ENCODE measurements around the gene VTI1B. TPM values are rescaled to one million over a fixed set of nuclear protein-coding genes. Genes with fewer than 3 reads are reported as not detected.
"Not testable (repeated sequence)": the region's sequence is repeated elsewhere in the genome, so short reads cannot be mapped to it uniquely, and the experiment has no call there.

Gene VTI1B, protein sequence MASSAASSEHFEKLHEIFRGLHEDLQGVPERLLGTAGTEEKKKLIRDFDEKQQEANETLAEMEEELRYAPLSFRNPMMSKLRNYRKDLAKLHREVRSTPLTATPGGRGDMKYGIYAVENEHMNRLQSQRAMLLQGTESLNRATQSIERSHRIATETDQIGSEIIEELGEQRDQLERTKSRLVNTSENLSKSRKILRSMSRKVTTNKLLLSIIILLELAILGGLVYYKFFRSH
- total RNA-seq (100 to 1,000 TPM; 132 to 155 (median 141) TPM), polyA plus RNA-seq (117 TPM)
- long read RNA-seq, donor 1, full-length matches to known transcripts, result 121 of 138 reads
- long read RNA-seq, donor 1, partial matches to known transcripts, result 0 of 138 reads
- long read RNA-seq, donor 1, other reads (novel, unspliced or antisense), result 17 of 138 reads
- long read RNA-seq, donor 2, full-length matches to known transcripts, result 59 of 63 reads
- long read RNA-seq, donor 2, partial matches to known transcripts, result 1 of 63 reads
- long read RNA-seq, donor 2, other reads (novel, unspliced or antisense), result 3 of 63 reads
- long read RNA-seq, donor 3, full-length matches to known transcripts, result 119 of 151 reads
- long read RNA-seq, donor 3, partial matches to known transcripts, result 3 of 151 reads
- long read RNA-seq, donor 3, other reads (novel, unspliced or antisense), result 29 of 151 reads
- long read RNA-seq, donor 4, full-length matches to known transcripts, result 53 of 61 reads
- long read RNA-seq, donor 4, partial matches to known transcripts, result 1 of 61 reads
- long read RNA-seq, donor 4, other reads (novel, unspliced or antisense), result 7 of 61 reads

DNA sequence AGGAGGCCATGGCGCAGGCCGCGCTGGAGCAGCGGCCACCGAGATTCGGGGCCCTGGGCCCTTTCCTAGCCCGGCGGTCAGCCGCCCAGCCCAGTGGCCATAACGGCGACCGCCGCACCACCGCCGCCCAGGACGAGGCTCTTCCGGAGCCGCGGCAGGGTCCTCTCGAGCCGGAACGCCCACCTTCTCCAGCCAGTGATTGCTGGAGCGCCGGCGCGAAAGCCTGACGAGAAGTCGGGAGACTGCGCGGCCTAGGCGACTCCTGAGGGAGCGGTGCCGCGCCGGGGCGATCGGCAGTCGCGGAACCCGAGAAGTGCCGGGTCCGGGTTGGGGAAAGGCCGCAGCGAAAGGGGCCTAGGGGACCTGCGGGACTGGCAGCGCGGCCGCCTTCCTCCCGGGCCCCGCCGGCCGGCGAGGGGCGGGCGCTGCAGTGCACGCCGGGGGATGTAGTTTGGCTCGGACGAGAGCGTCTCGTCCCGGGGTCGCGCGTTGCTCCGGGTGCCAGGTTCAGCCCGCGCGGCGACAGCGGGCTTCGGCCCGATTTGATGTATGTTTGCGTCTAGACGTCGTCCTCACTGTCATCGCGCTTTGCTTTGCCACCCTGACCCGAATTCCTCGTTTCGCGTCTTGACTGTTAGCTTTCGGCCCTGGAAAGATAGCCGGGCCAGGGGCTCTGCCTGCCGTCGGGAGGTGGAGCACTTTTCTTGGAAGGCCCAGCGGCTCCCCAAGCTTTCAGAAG is at the start of gene VTI1B:
Gene VTI1B, minus strand, starts transcription at position 153 of the 739 bp plus-strand sequence. Its CDS starts 143 bp downstream, at position 10.
- no peaks in the 10 kb centered on the region for H3K27me3 ChIP-seq (ENCODE audit: control insufficient read depth, insufficient read depth)
- DNase-seq, result peak; percentile 87 to 94 (median 93)
- H3K27ac ChIP-seq (ENCODE audit: low read length), result peak within 1 kb of the TSS; percentile 99
- H3K4me3 ChIP-seq (ENCODE audit: low read length), result peak within 1 kb of the TSS; percentile 78
- WGBS, result under 1% methylated on average over 87 of the region's 87 CpGs
- peaks cover 3% of the 10 kb centered on the region for H3K4me1 ChIP-seq (ENCODE audit: control insufficient read depth, insufficient read depth, low read length)
- intact Hi-C loops (cut with DNase I), result no loop called here
- no peaks in the 10 kb centered on the region for H3K9me3 ChIP-seq (ENCODE audit: control insufficient read depth, low read length)
- peak; percentile 97 to 98 for ATAC-seq

DNA sequence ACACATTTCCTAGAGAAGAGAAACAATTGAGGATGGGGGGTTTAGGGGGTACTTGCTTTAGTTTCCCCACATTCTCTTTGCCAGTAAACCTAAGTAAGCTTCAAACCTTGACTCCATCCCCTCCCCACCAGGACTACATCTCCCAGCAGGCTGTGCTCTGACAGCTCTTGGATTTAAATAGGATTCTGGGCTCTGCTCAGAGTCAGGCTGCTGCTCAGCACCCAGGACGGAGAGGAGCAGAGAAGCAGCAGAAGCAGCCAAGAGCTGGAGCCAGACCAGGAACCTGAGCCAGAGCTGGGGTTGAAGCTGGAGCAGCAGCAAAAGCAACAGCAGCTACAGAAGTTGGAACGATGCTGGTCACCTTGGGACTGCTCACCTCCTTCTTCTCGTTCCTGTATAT is 47.9 kb upstream of the VTI1B start:
- no peak overlapping the region for H3K4me3 ChIP-seq (ENCODE audit: low read length)

DNA sequence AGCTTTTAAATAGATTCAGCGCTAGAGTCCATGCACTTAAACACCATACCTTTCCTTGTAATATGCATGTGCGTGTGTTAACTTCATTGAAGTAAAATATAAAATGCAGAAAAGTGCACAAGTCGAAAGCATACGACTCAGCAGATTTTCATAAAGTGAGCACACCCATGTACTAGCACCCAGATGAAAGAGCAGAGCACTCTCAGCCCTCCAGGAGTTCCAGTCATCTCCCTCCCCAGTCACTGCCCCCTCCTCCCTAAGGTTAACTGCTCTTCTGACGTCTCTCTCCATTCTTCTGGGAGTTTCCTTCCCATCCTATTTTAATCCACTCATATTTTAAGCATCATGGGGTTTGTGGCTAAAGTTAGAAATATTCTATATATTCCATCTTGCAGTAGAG is 47.4 kb upstream of the VTI1B start:
- H3K9me3 ChIP-seq (ENCODE audit: control insufficient read depth, low read length), result no peaks in the 10 kb centered on the region
- no peaks in the 10 kb centered on the region for H3K4me1 ChIP-seq (ENCODE audit: control insufficient read depth, insufficient read depth, low read length)
- H3K4me3 ChIP-seq (ENCODE audit: low read length), result no peak overlapping the region
- DNase-seq, result no peak
- H3K27ac ChIP-seq (ENCODE audit: low read length), result no peak overlapping the region
- WGBS, result 63% methylated on average over 5 of the region's 5 CpGs
- intact Hi-C loops (cut with DNase I), result no loop called here
- H3K27me3 ChIP-seq (ENCODE audit: control insufficient read depth, insufficient read depth), result no peaks in the 10 kb centered on the region
- ATAC-seq, result no peak

More for the DNA sequence above, 47.9 kb upstream of the VTI1B start:
- peak; percentile 76 to 92 (median 90) for DNase-seq
- 11% methylated on average over 3 of the region's 3 CpGs for WGBS
- Histone ChIP-seq H3K9me3 (ENCODE audit: control insufficient read depth, low read length) (no peaks in the 10 kb centered on the region), H3K27ac (ENCODE audit: low read length) (no peak overlapping the region), H3K4me1 (ENCODE audit: control insufficient read depth, insufficient read depth, low read length) (no peaks in the 10 kb centered on the region), H3K27me3 (ENCODE audit: control insufficient read depth, insufficient read depth) (no peaks in the 10 kb centered on the region)
- intact Hi-C loops (cut with DNase I), result no loop called here
- peak; percentile 93 to 96 for ATAC-seq

DNA sequence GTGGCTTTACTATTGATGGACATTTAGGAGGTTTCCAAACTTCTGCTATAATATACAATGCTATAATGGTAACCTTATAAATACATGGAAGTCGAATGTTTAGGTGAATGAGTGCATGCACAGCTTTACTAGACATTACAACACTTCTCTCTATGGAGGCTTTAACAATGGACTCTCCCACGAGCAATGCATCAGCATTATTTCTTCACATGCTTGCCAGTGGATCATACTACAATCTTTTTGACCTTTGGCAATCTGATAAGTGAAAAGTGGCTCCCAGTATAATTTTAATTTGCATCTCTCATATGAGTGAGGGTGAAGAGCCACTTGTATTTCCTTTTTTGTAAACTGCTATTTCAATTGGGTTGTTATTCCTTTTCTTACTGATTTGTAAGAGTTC is 45.4 kb upstream of the VTI1B start:
- DNase-seq (no peak), ATAC-seq (no peak)
- Histone ChIP-seq H3K27ac (ENCODE audit: low read length) (no peak overlapping the region), H3K4me3 (ENCODE audit: low read length) (no peak overlapping the region), H3K4me1 (ENCODE audit: control insufficient read depth, insufficient read depth, low read length) (no peaks in the 10 kb centered on the region), H3K27me3 (ENCODE audit: control insufficient read depth, insufficient read depth) (no peaks in the 10 kb centered on the region), H3K9me3 (ENCODE audit: control insufficient read depth, low read length) (no peaks in the 10 kb centered on the region)
- WGBS, result 39% methylated on average over 2 of the region's 2 CpGs
- intact Hi-C loops (cut with DNase I), result no loop called here

DNA sequence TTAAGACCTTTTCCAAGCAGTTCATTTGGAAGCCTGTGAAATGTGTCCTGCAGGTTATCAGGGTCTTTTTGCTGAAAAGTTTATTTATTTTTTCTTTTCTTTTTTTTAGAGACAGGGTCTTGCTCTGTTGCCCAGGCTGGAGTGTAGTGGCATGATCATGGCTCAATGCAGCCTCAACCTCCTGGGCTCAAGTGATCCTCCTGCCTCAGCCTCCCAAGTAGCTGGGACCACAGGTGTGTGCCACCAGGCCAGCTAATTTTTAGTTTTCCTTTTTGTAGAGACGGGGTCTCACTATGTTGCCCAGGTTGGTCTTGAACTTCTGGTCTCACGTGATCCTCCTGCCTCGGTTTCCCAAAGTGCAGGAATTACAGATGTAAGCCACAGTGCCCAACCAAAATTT is 45.0 kb upstream of the VTI1B start:
- H3K9me3 ChIP-seq (ENCODE audit: control insufficient read depth, low read length); H3K27me3 ChIP-seq (ENCODE audit: control insufficient read depth, insufficient read depth); H3K4me3 ChIP-seq (ENCODE audit: low read length); H3K4me1 ChIP-seq (ENCODE audit: control insufficient read depth, insufficient read depth, low read length); intact Hi-C loops (cut with DNase I); H3K27ac ChIP-seq (ENCODE audit: low read length); ATAC-seq; DNase-seq: not testable (repeated sequence)
- 88% methylated on average over 3 of the region's 3 CpGs for WGBS

DNA sequence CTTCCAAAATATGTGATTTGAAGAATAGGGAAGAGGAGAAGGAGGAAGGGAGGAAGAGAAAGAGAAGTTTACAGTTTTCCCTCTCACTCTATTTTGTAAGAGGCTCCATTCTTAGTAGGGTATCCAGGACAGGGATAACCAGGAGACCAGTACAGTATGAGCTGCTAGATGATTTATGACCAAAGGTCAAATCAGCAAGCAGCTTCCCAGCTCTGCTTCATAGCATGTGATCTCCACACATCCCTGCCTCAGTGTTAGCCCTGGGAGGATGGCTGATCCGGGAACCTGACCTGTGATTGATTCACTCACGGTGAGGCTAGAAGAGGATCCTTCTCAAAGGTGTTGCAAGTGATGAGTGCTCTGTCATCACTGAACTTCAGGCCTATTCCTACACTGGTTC is 43.8 kb upstream of the VTI1B start:
- 54% methylated on average over 2 of the region's 2 CpGs for WGBS
- no peaks in the 10 kb centered on the region for H3K4me1 ChIP-seq (ENCODE audit: control insufficient read depth, insufficient read depth, low read length)
- no peak overlapping the region for H3K4me3 ChIP-seq (ENCODE audit: low read length)
- intact Hi-C loops (cut with DNase I), result no loop called here
- ATAC-seq (no peak), DNase-seq (no peak)
- H3K9me3 ChIP-seq (ENCODE audit: control insufficient read depth, low read length), result no peaks in the 10 kb centered on the region
- no peak overlapping the region for H3K27ac ChIP-seq (ENCODE audit: low read length)
- no peaks in the 10 kb centered on the region for H3K27me3 ChIP-seq (ENCODE audit: control insufficient read depth, insufficient read depth)

DNA sequence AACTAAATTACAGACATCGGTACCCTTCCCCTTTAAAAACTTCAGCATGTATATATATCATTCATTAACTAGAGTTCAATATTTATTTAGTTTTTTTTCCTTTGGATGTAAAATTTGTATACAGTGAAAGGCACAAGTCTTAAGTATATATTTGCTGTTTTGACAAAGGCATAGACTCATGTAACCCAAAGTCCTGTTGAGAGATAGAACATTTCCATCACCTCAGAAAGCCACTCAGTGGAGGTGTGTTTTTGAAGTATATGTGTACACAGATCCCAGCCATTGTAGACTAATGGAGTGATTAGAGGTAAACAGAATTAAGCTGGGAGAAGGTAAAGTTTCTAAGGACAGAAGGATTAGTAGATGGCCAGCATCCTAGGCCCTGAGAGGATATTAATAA is 42.6 kb upstream of the VTI1B start:
- intact Hi-C loops (cut with DNase I), result no loop called here
- Histone ChIP-seq H3K27me3 (ENCODE audit: control insufficient read depth, insufficient read depth) (no peaks in the 10 kb centered on the region), H3K4me1 (ENCODE audit: control insufficient read depth, insufficient read depth, low read length) (no peaks in the 10 kb centered on the region), H3K4me3 (ENCODE audit: low read length) (no peak overlapping the region), H3K9me3 (ENCODE audit: control insufficient read depth, low read length) (no peaks in the 10 kb centered on the region), H3K27ac (ENCODE audit: low read length) (no peak overlapping the region)
- DNase-seq (no peak), ATAC-seq (no peak)
- 95% methylated on average over 1 of the region's 1 CpG for WGBS

DNA sequence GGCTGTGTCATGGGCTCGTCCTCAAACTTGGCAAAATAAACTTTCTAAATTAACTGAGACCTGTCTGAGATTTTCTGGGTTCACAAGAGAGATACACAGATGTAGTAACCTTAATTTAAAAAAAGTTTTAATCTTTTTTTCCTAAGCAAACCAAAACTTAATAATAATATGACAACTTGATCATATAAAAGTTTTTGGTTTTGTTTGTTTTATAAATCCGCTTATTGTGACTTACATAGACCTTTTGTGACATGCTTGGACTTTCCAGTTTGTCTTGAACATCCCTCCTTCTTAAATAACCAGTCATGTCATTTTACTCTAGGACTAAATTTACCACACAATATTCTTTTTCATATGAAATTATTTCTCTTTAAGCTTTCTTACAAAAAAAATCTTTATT is 35.8 kb upstream of the VTI1B start:
- Histone ChIP-seq H3K4me1 (ENCODE audit: control insufficient read depth, insufficient read depth, low read length) (no peaks in the 10 kb centered on the region), H3K27ac (ENCODE audit: low read length) (no peak overlapping the region), H3K27me3 (ENCODE audit: control insufficient read depth, insufficient read depth) (no peaks in the 10 kb centered on the region), H3K4me3 (ENCODE audit: low read length) (no peak overlapping the region), H3K9me3 (ENCODE audit: control insufficient read depth, low read length) (no peaks in the 10 kb centered on the region)
- intact Hi-C loops (cut with DNase I), result no loop called here
- WGBS, result 77% methylated on average over 2 of the region's 2 CpGs
- DNase-seq, result no peak
- ATAC-seq, result no peak

DNA sequence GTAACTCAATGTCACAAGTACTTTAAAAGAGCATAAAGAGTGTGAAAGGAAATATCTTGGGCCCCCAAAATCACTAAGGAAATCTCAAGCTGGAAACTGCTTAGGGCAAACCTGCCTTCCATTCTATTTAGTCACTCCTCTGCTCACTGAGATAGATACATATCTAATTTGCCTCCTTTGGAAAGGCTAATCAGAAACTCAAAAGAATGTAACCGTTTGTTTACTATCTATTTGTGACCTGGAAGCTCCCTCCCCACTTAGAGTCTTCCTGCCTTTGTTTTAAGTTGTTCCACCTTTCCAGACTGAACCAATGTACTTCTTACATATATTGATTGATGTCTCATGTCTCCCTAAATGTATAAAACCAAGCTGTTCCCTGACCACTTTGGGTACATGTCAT is 35.4 kb upstream of the VTI1B start:
- H3K27me3 ChIP-seq (ENCODE audit: control insufficient read depth, insufficient read depth); H3K9me3 ChIP-seq (ENCODE audit: control insufficient read depth, low read length); H3K27ac ChIP-seq (ENCODE audit: low read length); DNase-seq; ATAC-seq; H3K4me1 ChIP-seq (ENCODE audit: control insufficient read depth, insufficient read depth, low read length); H3K4me3 ChIP-seq (ENCODE audit: low read length): not testable (repeated sequence)
- intact Hi-C loops (cut with DNase I), result loop anchor here (10.0 kb wide), 3 partner anchors 95 to 275 kb away; partner anchors contain the start of gene ARG2 (in 1 of the 4)
- WGBS, result 49% methylated on average over 1 of the region's 1 CpG

DNA sequence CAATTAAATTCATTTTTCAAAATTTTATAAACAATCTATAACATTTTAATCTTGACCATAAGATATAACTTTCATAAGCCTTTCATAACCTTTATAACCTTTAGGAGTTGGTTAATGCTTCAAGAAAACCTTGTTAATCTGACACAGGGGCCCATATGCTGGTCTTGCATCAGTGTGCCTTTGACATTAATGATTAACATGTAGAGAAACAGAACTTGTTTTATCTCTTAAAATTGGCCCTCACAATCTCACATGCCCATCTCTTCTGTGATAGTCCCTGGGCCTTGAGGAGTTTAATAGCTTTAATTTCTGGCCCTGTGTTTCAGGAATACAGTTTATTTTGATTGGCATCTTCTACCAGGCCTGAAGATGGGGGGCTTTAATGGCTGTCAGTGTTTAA is 34.9 kb upstream of the VTI1B start:
- intact Hi-C loops (cut with DNase I), result loop anchor here (10.0 kb wide), 3 partner anchors 95 to 275 kb away; partner anchors contain the start of gene ARG2 (in 1 of the 4)
- H3K4me3 ChIP-seq (ENCODE audit: low read length); H3K27ac ChIP-seq (ENCODE audit: low read length); DNase-seq; H3K4me1 ChIP-seq (ENCODE audit: control insufficient read depth, insufficient read depth, low read length); H3K9me3 ChIP-seq (ENCODE audit: control insufficient read depth, low read length); ATAC-seq; H3K27me3 ChIP-seq (ENCODE audit: control insufficient read depth, insufficient read depth): not testable (repeated sequence)

Measured in right cardiac atrium (tissue), 5 donors.